PC-3 (cell line): ENCODE measurements around the gene C2CD3. TPM values are rescaled to one million over a fixed set of nuclear protein-coding genes. Genes with fewer than 3 reads are reported as not detected.

Source experiments
- ATAC-seq: fragments of 200-7000 bp; cut with Tn5 transposase; 2 replicates; pipeline ENCODE4 v1.9.1; 2020; ENCODE audit warnings: mild to moderate bottlenecking, moderate library complexity
- BruUV-seq: library from RNA; stranded (reverse); fragments of 400-500 nt; replicated peaks from 2 replicates; lab custom pipeline; 2021; lab: Mats Ljungman, UMichigan
- CTCF ChIA-PET: fragments of 300-600 bp; sonication (Branson Sonifier 250); formaldehyde crosslinking; loops from one replicate; lab custom pipeline; 2022; ENCODE audit warnings: antibody characterized with exemption; lab: Charles Lee
- POLR2A ChIA-PET: fragments of 300-600 bp; sonication (Branson Sonifier 250); formaldehyde crosslinking; loops from one replicate; lab custom pipeline; 2022; ENCODE audit warnings: antibody characterized with exemption; ENCODE audit not compliant: unreplicated experiment; lab: Charles Lee
- DNase-seq: peaks from one replicate; pipeline ENCODE4 v3.0.0-alpha.2; 2015
- H2AFZ ChIP-seq: fragments of 300-600 bp; sonication (generic); 2 replicates; pipeline ENCODE4 v1.6.0; 2016; ENCODE audit warnings: antibody characterized with exemption, low read length
- H3F3A ChIP-seq: fragments of 300-600 bp; sonication (generic); one replicate; pipeline ENCODE4 v1.6.0; 2017; ENCODE audit warnings: antibody characterized with exemption, low read length, control low read depth, mild to moderate bottlenecking; ENCODE audit not compliant: unreplicated experiment
- H3K27ac ChIP-seq: fragments of 300-600 bp; sonication (generic); 2 replicates; pipeline ENCODE4 v1.5.1; 2016; ENCODE audit warnings: mild to moderate bottlenecking, low read length
- H3K27me3 ChIP-seq: fragments of 300-600 bp; sonication (generic); 2 replicates; pipeline ENCODE4 v1.6.1; 2016; ENCODE audit warnings: low read length, mixed read lengths
- H3K36me3 ChIP-seq: fragments of 300-600 bp; sonication (generic); 2 replicates; pipeline ENCODE4 v1.6.1; 2016; ENCODE audit warnings: low read depth, mixed run types, low read length, mixed read lengths
- H3K4me1 ChIP-seq: fragments of 300-600 bp; sonication (generic); 2 replicates; pipeline ENCODE4 v1.5.1; 2016; ENCODE audit warnings: low read length; ENCODE audit not compliant: insufficient read depth
- H3K4me2 ChIP-seq: fragments of 300-600 bp; sonication (generic); 2 replicates; pipeline ENCODE4 v1.6.0; 2016; ENCODE audit warnings: low read length
- H3K4me3 ChIP-seq: fragments of 300-600 bp; sonication (generic); 2 replicates; pipeline ENCODE4 v1.5.1; 2016; ENCODE audit warnings: mild to moderate bottlenecking, low read length, mixed read lengths
- H3K79me2 ChIP-seq: fragments of 300-600 bp; sonication (generic); 2 replicates; pipeline ENCODE4 v1.6.1; 2017; ENCODE audit warnings: low read length, mixed read lengths
- H3K9ac ChIP-seq: fragments of 300-600 bp; sonication (generic); 2 replicates; pipeline ENCODE4 v1.6.0; 2016; ENCODE audit warnings: mild to moderate bottlenecking, low read length
- H3K9me2 ChIP-seq: fragments of 300-600 bp; sonication (generic); replicated peaks from 2 replicates; pipeline ENCODE4 v1.6.1; 2016; ENCODE audit warnings: mixed run types, low read length, mixed read lengths
- H3K9me3 ChIP-seq: fragments of 300-600 bp; sonication (generic); 2 replicates; pipeline ENCODE4 v1.6.1; 2016; ENCODE audit warnings: low read length, mixed read lengths
- H4K20me1 ChIP-seq: fragments of 300-600 bp; sonication (generic); 2 replicates; pipeline ENCODE4 v1.6.1; 2016; ENCODE audit warnings: low read length, mixed read lengths
- EZH2 ChIP-seq: fragments of 300-600 bp; sonication (generic); IDR thresholded peaks from one replicate; pipeline ENCODE4 v1.6.1; 2017; ENCODE audit warnings: antibody characterized with exemption, mild to moderate bottlenecking, low read length; ENCODE audit not compliant: unreplicated experiment
- EZH2phosphoT487 ChIP-seq: fragments of 300-600 bp; sonication (generic); IDR thresholded peaks from 2 replicates; pipeline ENCODE4 v1.6.1; 2018; ENCODE audit warnings: mild to moderate bottlenecking, antibody characterized with exemption, low read length, borderline replicate concordance
- intact Hi-C: fragments of 100-400 bp; cut with micrococcal nuclease; formaldehyde crosslinking; loops from 2 replicates; pipeline ENCODE4 v1.9.0; 2023
- total RNA-seq: library from RNA; depleted of rRNA; stranded (reverse); fragments of >200 nt; gene quantifications from 2 replicates; pipeline ENCODE4 v1.2.3, GENCODE V29; 2014
- TF ChIP-seq, protein P1 (sequence below): fragments of 300-600 bp; sonication (generic); conservative IDR thresholded peaks from 2 replicates; pipeline ENCODE4 v1.5.1; 2017; ENCODE audit warnings: antibody characterized with exemption, low read depth, mild to moderate bottlenecking, low read length

C2CD3 gene
- total RNA-seq, 1 experiment from 2014 or later, result 27.3 TPM

GRCh38 chr11:73968356-73968966 lies 202.3 kb downstream of the C2CD3 start:
- no peak for ATAC-seq
- no peaks in the 10 kb centered on the region for H3F3A ChIP-seq
- no peak overlapping the region for H3K27ac ChIP-seq
- H2AFZ ChIP-seq, result no peak overlapping the region
- DNase-seq, result no peak
- ChIA-PET POLR2A (no interaction called here), CTCF (no interaction called here)
- H3K9ac ChIP-seq, result no peak overlapping the region
- no peak overlapping the region for H3K4me3 ChIP-seq
- H3K79me2 ChIP-seq, result no peaks in the 10 kb centered on the region
- intact Hi-C loops, result loop anchor here (10.0 kb wide), 1 partner anchor 476 kb away; no protein-coding TSS in a partner anchor
- no peak overlapping the region for H3K4me2 ChIP-seq
- H3K27me3 ChIP-seq, result no peaks in the 10 kb centered on the region
- H3K9me2 ChIP-seq, result no peaks in the 10 kb centered on the region
- no peaks in the 10 kb centered on the region for H4K20me1 ChIP-seq
- H3K9me3 ChIP-seq, result no peaks in the 10 kb centered on the region
- H3K36me3 ChIP-seq, result no peaks in the 10 kb centered on the region
- BruUV-seq, result no TSS peak
- TF ChIP-seq, protein P1, sequence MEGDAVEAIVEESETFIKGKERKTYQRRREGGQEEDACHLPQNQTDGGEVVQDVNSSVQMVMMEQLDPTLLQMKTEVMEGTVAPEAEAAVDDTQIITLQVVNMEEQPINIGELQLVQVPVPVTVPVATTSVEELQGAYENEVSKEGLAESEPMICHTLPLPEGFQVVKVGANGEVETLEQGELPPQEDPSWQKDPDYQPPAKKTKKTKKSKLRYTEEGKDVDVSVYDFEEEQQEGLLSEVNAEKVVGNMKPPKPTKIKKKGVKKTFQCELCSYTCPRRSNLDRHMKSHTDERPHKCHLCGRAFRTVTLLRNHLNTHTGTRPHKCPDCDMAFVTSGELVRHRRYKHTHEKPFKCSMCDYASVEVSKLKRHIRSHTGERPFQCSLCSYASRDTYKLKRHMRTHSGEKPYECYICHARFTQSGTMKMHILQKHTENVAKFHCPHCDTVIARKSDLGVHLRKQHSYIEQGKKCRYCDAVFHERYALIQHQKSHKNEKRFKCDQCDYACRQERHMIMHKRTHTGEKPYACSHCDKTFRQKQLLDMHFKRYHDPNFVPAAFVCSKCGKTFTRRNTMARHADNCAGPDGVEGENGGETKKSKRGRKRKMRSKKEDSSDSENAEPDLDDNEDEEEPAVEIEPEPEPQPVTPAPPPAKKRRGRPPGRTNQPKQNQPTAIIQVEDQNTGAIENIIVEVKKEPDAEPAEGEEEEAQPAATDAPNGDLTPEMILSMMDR, result no peak
- no peak for TF ChIP-seq EZH2phosphoT487
- no peak for TF ChIP-seq EZH2
- peaks cover 7% of the 10 kb centered on the region for H3K4me1 ChIP-seq

DNA sequence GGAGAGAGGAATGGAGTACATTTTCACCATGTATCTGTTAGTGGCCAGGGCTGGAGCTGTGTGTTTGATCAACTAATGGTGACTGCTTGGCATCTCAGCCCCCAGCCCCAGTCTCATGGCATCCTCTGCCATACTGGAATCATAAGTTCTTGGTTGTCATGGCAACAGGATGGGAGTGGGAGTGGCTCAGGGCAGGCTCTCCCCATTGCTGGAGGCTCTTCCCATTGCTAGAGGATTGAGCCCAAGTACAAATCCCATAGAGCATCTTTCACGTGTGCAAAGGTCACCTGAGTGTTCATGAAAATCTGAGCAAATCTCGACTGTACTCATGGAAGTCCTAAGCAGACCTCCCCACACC lies 205.1 kb downstream of the C2CD3 start:
- ChIA-PET POLR2A (no interaction called here), CTCF (no interaction called here)
- Histone ChIP-seq H3F3A (no peaks in the 10 kb centered on the region), H3K79me2 (no peaks in the 10 kb centered on the region), H3K9me2 (no peaks in the 10 kb centered on the region), H3K27ac (no peak overlapping the region), H4K20me1 (no peaks in the 10 kb centered on the region), H3K4me1 (peaks cover 7% of the 10 kb centered on the region), H3K9me3 (no peaks in the 10 kb centered on the region), H3K27me3 (no peaks in the 10 kb centered on the region), H2AFZ (no peak overlapping the region), H3K36me3 (no peaks in the 10 kb centered on the region), H3K4me2 (no peak overlapping the region), H3K4me3 (no peak overlapping the region), H3K9ac (no peak overlapping the region)
- BruUV-seq, result no TSS peak
- ATAC-seq, result no peak
- no peak for DNase-seq
- intact Hi-C loops, result loop anchor here (10.0 kb wide), 1 partner anchor 479 kb away; no protein-coding TSS in a partner anchor
- TF ChIP-seq EZH2phosphoT487, result no peak
- no peak for TF ChIP-seq EZH2
- TF ChIP-seq, protein P1, result no peak

DNA sequence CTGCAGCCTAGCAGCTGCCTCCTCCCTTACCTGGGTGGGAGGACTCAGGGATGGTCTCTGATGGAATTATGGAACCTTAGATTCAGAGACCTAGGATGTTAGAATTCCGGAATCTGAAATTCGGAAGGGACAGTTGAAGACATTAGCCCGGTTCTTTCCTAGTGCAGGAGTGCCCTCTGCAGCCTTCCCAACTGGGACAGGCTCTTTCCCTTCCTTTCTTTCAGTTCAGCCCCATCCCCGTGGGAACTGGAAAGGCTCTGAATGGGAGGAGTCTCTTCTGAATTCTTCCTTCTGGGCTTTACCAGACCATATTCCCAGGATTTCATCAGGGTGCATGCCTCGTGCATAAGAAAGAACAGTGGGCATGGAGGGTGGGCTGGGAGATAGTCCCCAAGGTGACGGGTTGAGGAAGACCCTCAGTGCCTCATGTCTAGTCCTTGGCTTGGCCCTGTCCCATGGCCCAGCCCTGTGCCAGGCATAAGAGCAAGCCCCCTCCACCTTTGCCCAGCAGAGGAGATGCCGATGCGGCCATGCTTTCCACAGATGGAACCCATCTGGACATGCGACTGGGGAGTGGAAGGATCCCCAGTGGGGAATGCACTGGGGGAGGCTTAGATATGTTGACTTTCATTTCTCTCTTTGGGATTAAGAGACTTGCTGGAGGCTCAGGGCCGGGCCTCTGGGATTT lies 205.6 kb downstream of the C2CD3 start:
- H3K9ac ChIP-seq, result no peak overlapping the region
- no peaks in the 10 kb centered on the region for H3K9me2 ChIP-seq
- H3K4me2 ChIP-seq, result peak overlapping the region; percentile 80
- TF ChIP-seq EZH2, result no peak
- TF ChIP-seq, protein P1, result peak; percentile 42; the same call in 1 of the 2 replicates
- peak overlapping the region; percentile 60 for H3K4me3 ChIP-seq
- ChIA-PET POLR2A (no interaction called here), CTCF (interaction anchor here (0.5 kb wide), 1 partner anchor 62 kb away, joined by 4 read pairs; no protein-coding TSS in a partner anchor)
- no peaks in the 10 kb centered on the region for H3F3A ChIP-seq
- no peaks in the 10 kb centered on the region for H3K79me2 ChIP-seq
- no peaks in the 10 kb centered on the region for H3K9me3 ChIP-seq
- no peak overlapping the region for H3K27ac ChIP-seq
- no peaks in the 10 kb centered on the region for H3K27me3 ChIP-seq
- peak; percentile 58 for DNase-seq
- H4K20me1 ChIP-seq, result no peaks in the 10 kb centered on the region
- no peaks in the 10 kb centered on the region for H3K36me3 ChIP-seq
- intact Hi-C loops, result loop anchor here (10.0 kb wide), 1 partner anchor 480 kb away; no protein-coding TSS in a partner anchor
- peak overlapping the region; percentile 65 for H2AFZ ChIP-seq
- BruUV-seq, result no TSS peak
- peaks cover 7% of the 10 kb centered on the region for H3K4me1 ChIP-seq
- peak; percentile 65 for ATAC-seq
